ENCODE data around the gene IFT88.
A peak's percentile ranks its signal among the peaks of the same experiment; 100 is the strongest.

Gene IFT88

GRCh38 chr13:20544201-20544923, 22.6 kb upstream of the IFT88 start:
- no peaks in the 10 kb centered on the region for H3K9me3 ChIP-seq (ENCODE audit: insufficient read depth, low read depth, low read length)
- H3K4me3 ChIP-seq (ENCODE audit: low read length): no peak overlapping the region
- no peak overlapping the region for H3K27ac ChIP-seq (ENCODE audit: low read depth, low read length)
- H3K9ac ChIP-seq (ENCODE audit: low read depth, low read length): no peak overlapping the region
- 83% methylated on average over 7 of the region's 7 CpGs for WGBS
- no peaks in the 10 kb centered on the region for H3K36me3 ChIP-seq (ENCODE audit: insufficient read depth, low read length)
- no peaks in the 10 kb centered on the region for H3K27me3 ChIP-seq (ENCODE audit: insufficient read depth, low read length)
- no peaks in the 10 kb centered on the region for H3K4me1 ChIP-seq (ENCODE audit: insufficient read depth, low read length)

GRCh38 chr13:20546556-20546955, 20.4 kb upstream of the IFT88 start:
- 96% methylated on average over 1 of the region's 1 CpG for WGBS
- H3K27ac ChIP-seq (ENCODE audit: low read depth, low read length): no peak overlapping the region
- no peaks in the 10 kb centered on the region for H3K4me1 ChIP-seq (ENCODE audit: insufficient read depth, low read length)
- no peaks in the 10 kb centered on the region for H3K36me3 ChIP-seq (ENCODE audit: insufficient read depth, low read length)
- no peaks in the 10 kb centered on the region for H3K9me3 ChIP-seq (ENCODE audit: insufficient read depth, low read depth, low read length)
- H3K4me3 ChIP-seq (ENCODE audit: low read length): no peak overlapping the region
- H3K27me3 ChIP-seq (ENCODE audit: insufficient read depth, low read length): no peaks in the 10 kb centered on the region
- no peak overlapping the region for H3K9ac ChIP-seq (ENCODE audit: low read depth, low read length)

GRCh38 chr13:20547479-20547908, 19.5 kb upstream of the IFT88 start:
- Histone ChIP-seq H3K4me1 (ENCODE audit: insufficient read depth, low read length) (no peaks in the 10 kb centered on the region), H3K27ac (ENCODE audit: low read depth, low read length) (no peak overlapping the region), H3K36me3 (ENCODE audit: insufficient read depth, low read length) (no peaks in the 10 kb centered on the region)

GRCh38 chr13:20550799-20551198, 16.2 kb upstream of the IFT88 start:
- no peaks in the 10 kb centered on the region for H3K4me1 ChIP-seq (ENCODE audit: insufficient read depth, low read length)
- no peaks in the 10 kb centered on the region for H3K9me3 ChIP-seq (ENCODE audit: insufficient read depth, low read depth, low read length)
- no peak overlapping the region for H3K4me3 ChIP-seq (ENCODE audit: low read length)
- H3K27ac ChIP-seq (ENCODE audit: low read depth, low read length): no peak overlapping the region
- H3K9ac ChIP-seq (ENCODE audit: low read depth, low read length): no peak overlapping the region
- no peaks in the 10 kb centered on the region for H3K27me3 ChIP-seq (ENCODE audit: insufficient read depth, low read length)
- no peaks in the 10 kb centered on the region for H3K36me3 ChIP-seq (ENCODE audit: insufficient read depth, low read length)
- 88% methylated on average over 5 of the region's 5 CpGs for WGBS

More at GRCh38 chr13:20547479-20547908, 19.5 kb upstream of the IFT88 start:
- WGBS: 94% methylated on average over 4 of the region's 4 CpGs
- no peak overlapping the region for H3K9ac ChIP-seq (ENCODE audit: low read depth, low read length)
- H3K27me3 ChIP-seq (ENCODE audit: insufficient read depth, low read length): no peaks in the 10 kb centered on the region
- no peak overlapping the region for H3K4me3 ChIP-seq (ENCODE audit: low read length)
- H3K9me3 ChIP-seq (ENCODE audit: insufficient read depth, low read depth, low read length): no peaks in the 10 kb centered on the region

- Histone ChIP-seq H3K4me3 (ENCODE audit: low read length) (no peak overlapping the region), H3K27me3 (ENCODE audit: insufficient read depth, low read length) (no peaks in the 10 kb centered on the region), H3K4me1 (ENCODE audit: insufficient read depth, low read length) (no peaks in the 10 kb centered on the region), H3K27ac (ENCODE audit: low read depth, low read length) (no peak overlapping the region), H3K9me3 (ENCODE audit: insufficient read depth, low read depth, low read length) (no peaks in the 10 kb centered on the region), H3K36me3 (ENCODE audit: insufficient read depth, low read length) (no peaks in the 10 kb centered on the region), H3K9ac (ENCODE audit: low read depth, low read length) (no peak overlapping the region)
- 95% methylated on average over 2 of the region's 3 CpGs for WGBS
Measured at GRCh38 chr13:20553311-20553710, 13.6 kb upstream of the IFT88 start.

GRCh38 chr13:20558982-20559381, 8.0 kb upstream of the IFT88 start:
- Histone ChIP-seq H3K27ac (ENCODE audit: low read depth, low read length) (no peak overlapping the region), H3K4me3 (ENCODE audit: low read length) (no peak overlapping the region), H3K4me1 (ENCODE audit: insufficient read depth, low read length) (no peaks in the 10 kb centered on the region), H3K27me3 (ENCODE audit: insufficient read depth, low read length) (no peaks in the 10 kb centered on the region), H3K36me3 (ENCODE audit: insufficient read depth, low read length) (no peaks in the 10 kb centered on the region), H3K9me3 (ENCODE audit: insufficient read depth, low read depth, low read length) (no peaks in the 10 kb centered on the region), H3K9ac (ENCODE audit: low read depth, low read length) (no peak overlapping the region)
- WGBS: 95% methylated on average over 3 of the region's 3 CpGs

- Histone ChIP-seq H3K4me3 (ENCODE audit: low read length) (no peak overlapping the region), H3K27ac (ENCODE audit: low read depth, low read length) (no peak overlapping the region), H3K9me3 (ENCODE audit: insufficient read depth, low read depth, low read length) (peaks cover 6% of the 10 kb centered on the region; the same call in 1 of the 2 replicates), H3K9ac (ENCODE audit: low read depth, low read length) (no peak overlapping the region), H3K36me3 (ENCODE audit: insufficient read depth, low read length) (no peaks in the 10 kb centered on the region), H3K4me1 (ENCODE audit: insufficient read depth, low read length) (no peaks in the 10 kb centered on the region), H3K27me3 (ENCODE audit: insufficient read depth, low read length) (no peaks in the 10 kb centered on the region)
- 84% methylated on average over 6 of the region's 6 CpGs for WGBS
Measured at GRCh38 chr13:20559659-20560356, 7.1 kb upstream of the IFT88 start.

GRCh38 chr13:20561741-20562140, 5.2 kb upstream of the IFT88 start:
- Histone ChIP-seq H3K36me3 (ENCODE audit: insufficient read depth, low read length) (no peaks in the 10 kb centered on the region), H3K9ac (ENCODE audit: low read depth, low read length) (no peak overlapping the region), H3K27me3 (ENCODE audit: insufficient read depth, low read length) (no peaks in the 10 kb centered on the region), H3K9me3 (ENCODE audit: insufficient read depth, low read depth, low read length) (peaks cover 16% of the 10 kb centered on the region), H3K4me1 (ENCODE audit: insufficient read depth, low read length) (no peaks in the 10 kb centered on the region), H3K27ac (ENCODE audit: low read depth, low read length) (no peak overlapping the region), H3K4me3 (ENCODE audit: low read length) (no peak overlapping the region)
- 88% methylated on average over 5 of the region's 5 CpGs for WGBS

- peaks cover 7% of the 10 kb centered on the region; the same call in 1 of the 2 replicates for H3K4me1 ChIP-seq (ENCODE audit: insufficient read depth, low read length)
- H3K9me3 ChIP-seq (ENCODE audit: insufficient read depth, low read depth, low read length): peaks cover 16% of the 10 kb centered on the region
- no peak overlapping the region for H3K27ac ChIP-seq (ENCODE audit: low read depth, low read length)
- no peaks in the 10 kb centered on the region for H3K27me3 ChIP-seq (ENCODE audit: insufficient read depth, low read length)
- H3K4me3 ChIP-seq (ENCODE audit: low read length): no peak overlapping the region
- WGBS: 94% methylated on average over 11 of the region's 11 CpGs
- no peak overlapping the region for H3K9ac ChIP-seq (ENCODE audit: low read depth, low read length)
- H3K36me3 ChIP-seq (ENCODE audit: insufficient read depth, low read length): no peaks in the 10 kb centered on the region
Measured at GRCh38 chr13:20565115-20565736, 1.7 kb upstream of the IFT88 start.

- H3K27me3 ChIP-seq (ENCODE audit: insufficient read depth, low read length): no peaks in the 10 kb centered on the region
- H3K9me3 ChIP-seq (ENCODE audit: insufficient read depth, low read depth, low read length): peaks cover 16% of the 10 kb centered on the region
- WGBS: 5% methylated on average over 20 of the region's 21 CpGs
- H3K36me3 ChIP-seq (ENCODE audit: insufficient read depth, low read length): no peaks in the 10 kb centered on the region
- peak overlapping the region; percentile 93 for H3K4me3 ChIP-seq (ENCODE audit: low read length)
- peak overlapping the region; percentile 89 for H3K27ac ChIP-seq (ENCODE audit: low read depth, low read length)
- peaks cover 7% of the 10 kb centered on the region; the same call in 1 of the 2 replicates for H3K4me1 ChIP-seq (ENCODE audit: insufficient read depth, low read length)
- peak overlapping the region; percentile 74 for H3K9ac ChIP-seq (ENCODE audit: low read depth, low read length)
Measured at GRCh38 chr13:20566468-20566897, 474 bp upstream of the IFT88 start.

- Histone ChIP-seq H3K9ac (ENCODE audit: low read depth, low read length) (peak overlapping the region; percentile 87), H3K36me3 (ENCODE audit: insufficient read depth, low read length) (no peaks in the 10 kb centered on the region), H3K27ac (ENCODE audit: low read depth, low read length) (peak overlapping the region; percentile 89), H3K27me3 (ENCODE audit: insufficient read depth, low read length) (no peaks in the 10 kb centered on the region), H3K9me3 (ENCODE audit: insufficient read depth, low read depth, low read length) (peaks cover 16% of the 10 kb centered on the region), H3K4me1 (ENCODE audit: insufficient read depth, low read length) (peaks cover 7% of the 10 kb centered on the region; the same call in 1 of the 2 replicates), H3K4me3 (ENCODE audit: low read length) (peak overlapping the region; percentile 93)
- 88% methylated on average over 9 of the region's 9 CpGs for WGBS
Measured at GRCh38 chr13:20567881-20568528, 1.0 kb downstream of the IFT88 start.
